ENCODE measurements around the gene PRCP. TPM values are rescaled to one million over a fixed set of nuclear protein-coding genes. Genes with fewer than 3 reads are reported as not detected.

Gene PRCP
- total RNA-seq, 1 donor from 2014 or later = 55.5 TPM

- Mint-ChIP-seq H3K27me3 (ENCODE audit: unreplicated experiment) (no peaks in the 10 kb centered on the region), H3K9me3 (ENCODE audit: unreplicated experiment) (no peaks in the 10 kb centered on the region), H3K4me3 (ENCODE audit: unreplicated experiment) (no peak overlapping the region), H3K4me1 (ENCODE audit: unreplicated experiment) (peaks cover 38% of the 10 kb centered on the region), H3K36me3 (ENCODE audit: unreplicated experiment) (peaks cover 3% of the 10 kb centered on the region), H3K27ac (ENCODE audit: unreplicated experiment) (no peak overlapping the region)
- no peak for TF ChIP-seq CTCF (IDR thresholded peaks at IDR 0.05)
- no peak for DNase-seq (ENCODE audit: extremely low spot score, unreplicated experiment)
Observed at GRCh38 chr11:82854242-82854641, 46.0 kb downstream of the PRCP start.

- Mint-ChIP-seq H3K36me3 (ENCODE audit: unreplicated experiment) (peaks cover 3% of the 10 kb centered on the region), H3K4me3 (ENCODE audit: unreplicated experiment) (no peak overlapping the region), H3K4me1 (ENCODE audit: unreplicated experiment) (no peaks in the 10 kb centered on the region), H3K27ac (ENCODE audit: unreplicated experiment) (no peak overlapping the region), H3K27me3 (ENCODE audit: unreplicated experiment) (no peaks in the 10 kb centered on the region), H3K9me3 (ENCODE audit: unreplicated experiment) (no peaks in the 10 kb centered on the region)
- no peak for TF ChIP-seq CTCF (IDR thresholded peaks at IDR 0.05)
- no peak for DNase-seq (ENCODE audit: extremely low spot score, unreplicated experiment)
Observed at GRCh38 chr11:82848829-82849228, 51.4 kb downstream of the PRCP start.

GRCh38 chr11:82845356-82846353 lies 54.6 kb downstream of the PRCP start:
- no peak for TF ChIP-seq CTCF (IDR thresholded peaks at IDR 0.05)
- no peak overlapping the region for H3K4me3 Mint-ChIP-seq (ENCODE audit: unreplicated experiment)
- H3K4me1 Mint-ChIP-seq (ENCODE audit: unreplicated experiment) = no peaks in the 10 kb centered on the region
- no peak overlapping the region for H3K27ac Mint-ChIP-seq (ENCODE audit: unreplicated experiment)
- peaks cover 3% of the 10 kb centered on the region for H3K36me3 Mint-ChIP-seq (ENCODE audit: unreplicated experiment)
- H3K27me3 Mint-ChIP-seq (ENCODE audit: unreplicated experiment) = no peaks in the 10 kb centered on the region
- H3K9me3 Mint-ChIP-seq (ENCODE audit: unreplicated experiment) = no peaks in the 10 kb centered on the region
- DNase-seq (ENCODE audit: extremely low spot score, unreplicated experiment) = no peak

- no peak for TF ChIP-seq CTCF (IDR thresholded peaks at IDR 0.05)
- Mint-ChIP-seq H3K36me3 (ENCODE audit: unreplicated experiment) (peaks cover 2% of the 10 kb centered on the region), H3K4me1 (ENCODE audit: unreplicated experiment) (no peaks in the 10 kb centered on the region), H3K4me3 (ENCODE audit: unreplicated experiment) (no peak overlapping the region), H3K9me3 (ENCODE audit: unreplicated experiment) (no peaks in the 10 kb centered on the region), H3K27ac (ENCODE audit: unreplicated experiment) (no peak overlapping the region), H3K27me3 (ENCODE audit: unreplicated experiment) (no peaks in the 10 kb centered on the region)
- no peak for DNase-seq (ENCODE audit: extremely low spot score, unreplicated experiment)
Observed at GRCh38 chr11:82843057-82843795, 57.0 kb downstream of the PRCP start.

- H3K9me3 Mint-ChIP-seq (ENCODE audit: unreplicated experiment) = no peaks in the 10 kb centered on the region
- no peak overlapping the region for H3K27ac Mint-ChIP-seq (ENCODE audit: unreplicated experiment)
- peaks cover 7% of the 10 kb centered on the region for H3K36me3 Mint-ChIP-seq (ENCODE audit: unreplicated experiment)
- no peaks in the 10 kb centered on the region for H3K27me3 Mint-ChIP-seq (ENCODE audit: unreplicated experiment)
- no peak for DNase-seq (ENCODE audit: extremely low spot score, unreplicated experiment)
- H3K4me3 Mint-ChIP-seq (ENCODE audit: unreplicated experiment) = no peak overlapping the region
- TF ChIP-seq CTCF (IDR thresholded peaks at IDR 0.05) = no peak
- no peaks in the 10 kb centered on the region for H3K4me1 Mint-ChIP-seq (ENCODE audit: unreplicated experiment)
Observed at GRCh38 chr11:82842019-82842418, 58.2 kb downstream of the PRCP start.

Data from osteocyte (in vitro differentiated cells).